ENCODE data around the gene YDJC. TPM values are rescaled to one million over a fixed set of nuclear protein-coding genes. Genes with fewer than 3 reads are reported as not detected.
A peak's percentile ranks its signal among the peaks of the same experiment; 100 is the strongest.

YDJC gene
- total and polyA plus RNA-seq, 2 of the 13 experiments (the other 11 are each of a cell fraction or from before 2014, with no cell fraction given), result 15.3 to 32.0 TPM

GRCh38 chr22:21657360-21658032, 27.7 kb upstream of the YDJC start (continued):
- 0 out of 2 replicates have a peak, but pooled peaks have one; percentile 28 for TF ChIP-seq BORCS8-MEF2B (CRISPR knock-in tag; IDR thresholded peaks at IDR 0.05)
- TF ChIP-seq CCAR2 (optimal IDR thresholded peaks at IDR 0.05; ENCODE audit: low read depth, low read length), result no peak
- TF ChIP-seq CAMTA2 (CRISPR knock-in tag; IDR thresholded peaks at IDR 0.05; ENCODE audit: borderline replicate concordance), result no peak
- no peak for TF ChIP-seq ZNF33B (CRISPR knock-in tag; IDR thresholded peaks at IDR 0.05)
- TF ChIP-seq ZNF773 (CRISPR knock-in tag; IDR thresholded peaks at IDR 0.05; ENCODE audit: borderline replicate concordance), result no peak
- no peak for TF ChIP-seq ZNF780A (CRISPR knock-in tag; IDR thresholded peaks at IDR 0.05)
- TF ChIP-seq ETS1 (CRISPR knock-in tag; IDR thresholded peaks at IDR 0.05), result no peak
- TF ChIP-seq FIP1L1 (IDR thresholded peaks at IDR 0.05; ENCODE audit: borderline replicate concordance, insufficient read depth, low read depth, low read length), result no peak
- TF ChIP-seq ZNF557 (CRISPR knock-in tag; IDR thresholded peaks at IDR 0.05), result no peak
- TF ChIP-seq PITX1 (CRISPR knock-in tag; IDR thresholded peaks at IDR 0.05), result no peak; the same call in 1 of the 2 replicates
- TF ChIP-seq ARID4A (CRISPR knock-in tag; IDR thresholded peaks at IDR 0.05; ENCODE audit: borderline replicate concordance), result peak; percentile 83
- no peak; the same call in 1 of the 2 replicates for TF ChIP-seq ZNF580 (CRISPR knock-in tag; IDR thresholded peaks at IDR 0.05; ENCODE audit: borderline replicate concordance, low read depth)
- TF ChIP-seq ZMYM2 (CRISPR knock-in tag; IDR thresholded peaks at IDR 0.05), result peak; percentile 73
- TF ChIP-seq POLR2A (IDR thresholded peaks at IDR 0.05; ENCODE audit: insufficient read depth in 1 of 2, low read depth in 2 of 2, low read length in 2 of 2), result peak; percentile 32 to 82; a peak in 2 of 4 replicates
- no peak for TF ChIP-seq ZNF615 (CRISPR knock-in tag; IDR thresholded peaks at IDR 0.05; ENCODE audit: borderline replicate concordance)
- peak; percentile 98 for TF ChIP-seq AGO2 (optimal IDR thresholded peaks at IDR 0.05; ENCODE audit: low read depth, low read length)
- no peak; the same call in 1 of the 2 replicates for TF ChIP-seq ATF3 (CRISPR knock-in tag; IDR thresholded peaks at IDR 0.05)
- TF ChIP-seq ZNF850 (CRISPR knock-in tag; conservative IDR thresholded peaks at IDR 0.05), result 0 out of 2 replicates have a peak, but pooled peaks have one; percentile 68
- no peak for TF ChIP-seq TFAP4 (IDR thresholded peaks at IDR 0.05; ENCODE audit: borderline replicate concordance, low read depth)
